Measurements from ENCODE around the gene TULP4.
"Not testable (repeated sequence)": the region's sequence is repeated elsewhere in the genome, so short reads cannot be mapped to it uniquely, and the experiment has no call there.

The TULP4 gene

GRCh38 chr6:158475344-158476302 lies 163.4 kb downstream of the TULP4 start:
- DNase-seq, result peak; percentile 63 to 87

- no peak for DNase-seq
These were observed 164.1 kb downstream of the TULP4 start for GRCh38 chr6:158476389-158476788.

GRCh38 chr6:158477722-158478121 lies 165.5 kb downstream of the TULP4 start:
- DNase-seq, result not testable (repeated sequence)

GRCh38 chr6:158480989-158481388 lies 168.7 kb downstream of the TULP4 start:
- DNase-seq, result no peak

GRCh38 chr6:158481690-158482473 lies 169.6 kb downstream of the TULP4 start:
- no peak for DNase-seq

- no peak for DNase-seq
These were observed 173.2 kb downstream of the TULP4 start for GRCh38 chr6:158485431-158485830.

GRCh38 chr6:158487495-158487894 lies 175.2 kb downstream of the TULP4 start:
- DNase-seq, result no peak

- no peak for DNase-seq
These were observed 175.8 kb downstream of the TULP4 start for GRCh38 chr6:158488065-158488464.

- DNase-seq, result no peak
These were observed 177.2 kb downstream of the TULP4 start for GRCh38 chr6:158489441-158489840.

GRCh38 chr6:158492881-158493280 lies 180.6 kb downstream of the TULP4 start:
- DNase-seq, result no peak

- peak in 1 of 2 experiments; percentile 46 for DNase-seq
These were observed 184.4 kb downstream of the TULP4 start for GRCh38 chr6:158496700-158497099.

- DNase-seq, result no peak
These were observed 185.4 kb downstream of the TULP4 start for GRCh38 chr6:158497620-158498019.

- no peak for DNase-seq
These were observed 186.1 kb downstream of the TULP4 start for GRCh38 chr6:158498362-158498761.

- no peak for DNase-seq
These were observed 187.3 kb downstream of the TULP4 start for GRCh38 chr6:158499601-158500000.

GRCh38 chr6:158500016-158500735 lies 187.9 kb downstream of the TULP4 start:
- peak; percentile 87 to 95 for DNase-seq

- DNase-seq, result no peak
These were observed 189.3 kb downstream of the TULP4 start for GRCh38 chr6:158501360-158502262.

- DNase-seq, result no peak
These were observed 190.1 kb downstream of the TULP4 start for GRCh38 chr6:158502263-158502950.

GRCh38 chr6:158503222-158503621 lies 191.0 kb downstream of the TULP4 start:
- DNase-seq, result no peak

GRCh38 chr6:158503846-158504245 lies 191.6 kb downstream of the TULP4 start:
- DNase-seq, result no peak

GRCh38 chr6:158505194-158505593 lies 192.9 kb downstream of the TULP4 start:
- no peak for DNase-seq

GRCh38 chr6:158506601-158507000 lies 194.3 kb downstream of the TULP4 start:
- peak; percentile 56 to 77 for DNase-seq

All from NCI-H524 (cell line).